ENCODE data around the gene PLEKHJ1. TPM values are rescaled to one million over a fixed set of nuclear protein-coding genes. Genes with fewer than 3 reads are reported as not detected.

Gene PLEKHJ1
- total and polyA plus RNA-seq, 9 of the 15 experiments (the other 6 are each of a cell fraction or from before 2014, with no cell fraction given) = 1.5 to 188 (median 63.9) TPM

DNA sequence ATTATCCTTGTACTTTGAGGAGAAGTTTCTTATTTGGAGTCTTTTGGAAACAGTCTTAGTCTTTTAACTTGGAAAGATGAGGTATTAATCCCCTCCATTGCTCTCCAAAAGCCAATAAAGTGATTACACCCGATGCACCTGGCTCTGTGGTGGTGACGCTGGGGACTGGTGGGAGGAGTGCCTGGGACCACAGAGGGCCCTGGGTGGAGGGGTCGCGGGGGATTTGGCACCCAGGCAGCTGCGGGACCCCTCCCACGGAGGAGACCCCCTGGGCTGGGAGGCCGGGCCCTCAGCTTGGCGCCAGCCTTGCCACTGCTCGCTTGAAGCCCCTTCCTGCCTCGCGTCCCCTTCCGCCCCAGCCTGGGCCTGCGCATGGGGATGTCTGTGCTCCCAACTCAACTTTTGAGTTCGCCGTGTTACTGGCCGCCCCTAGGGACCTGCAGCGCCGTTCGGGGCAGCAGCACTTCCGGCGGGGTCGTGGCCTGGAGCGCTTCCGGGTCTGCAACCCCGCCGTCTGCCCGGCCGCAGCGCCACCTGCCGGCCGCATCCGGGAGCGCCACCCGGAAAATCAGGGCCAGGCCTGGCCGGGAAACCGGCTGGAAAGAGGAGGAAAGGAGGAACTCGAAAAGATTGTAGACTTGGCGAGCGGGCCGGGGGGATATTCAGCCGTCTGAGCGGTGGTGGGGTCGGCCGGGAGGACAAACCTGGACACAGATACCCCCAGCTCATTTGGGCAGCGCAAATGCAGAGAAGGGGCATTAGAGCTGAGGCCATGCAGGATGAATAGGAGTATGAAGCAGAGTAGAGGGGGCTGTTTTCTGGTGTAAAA, 37.4 kb upstream of the PLEKHJ1 start (continued):
- TF ChIP-seq, protein P1, sequence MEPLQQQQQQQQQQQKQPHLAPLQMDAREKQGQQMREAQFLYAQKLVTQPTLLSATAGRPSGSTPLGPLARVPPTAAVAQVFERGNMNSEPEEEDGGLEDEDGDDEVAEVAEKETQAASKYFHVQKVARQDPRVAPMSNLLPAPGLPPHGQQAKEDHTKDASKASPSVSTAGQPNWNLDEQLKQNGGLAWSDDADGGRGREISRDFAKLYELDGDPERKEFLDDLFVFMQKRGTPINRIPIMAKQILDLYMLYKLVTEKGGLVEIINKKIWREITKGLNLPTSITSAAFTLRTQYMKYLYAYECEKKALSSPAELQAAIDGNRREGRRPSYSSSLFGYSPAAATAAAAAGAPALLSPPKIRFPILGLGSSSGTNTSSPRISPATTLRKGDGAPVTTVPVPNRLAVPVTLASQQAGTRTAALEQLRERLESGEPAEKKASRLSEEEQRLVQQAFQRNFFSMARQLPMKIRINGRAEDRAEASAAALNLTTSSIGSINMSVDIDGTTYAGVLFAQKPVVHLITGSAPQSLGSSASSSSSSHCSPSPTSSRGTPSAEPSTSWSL (CRISPR knock-in tag; IDR thresholded peaks at IDR 0.05; ENCODE audit: borderline replicate concordance) = no peak
- TF ChIP-seq ZNF143 (CRISPR knock-in tag; IDR thresholded peaks at IDR 0.05) (no peak; the same call in 1 of the 2 replicates), FOSL1 (tag; conservative IDR thresholded peaks at IDR 0.05) (peak; percentile 30; the same call in 1 of the 2 replicates), CTBP1 (IDR thresholded peaks at IDR 0.05; ENCODE audit: borderline replicate concordance) (peak; percentile 83; the same call in 1 of the 2 replicates), ZBTB17 (CRISPR knock-in tag; IDR thresholded peaks at IDR 0.05) (peak; percentile 87), CCNT2 (IDR thresholded peaks at IDR 0.05; ENCODE audit: borderline replicate concordance, extremely low read depth, insufficient read length, low read depth, low read length) (peak; percentile 99), MCM7 (IDR thresholded peaks at IDR 0.05) (no peak), ARHGAP35 (IDR thresholded peaks at IDR 0.05; ENCODE audit: partially characterized antibody) (peak; percentile 8), FIP1L1 (IDR thresholded peaks at IDR 0.05; ENCODE audit: low read depth, low read length, poor library complexity, severe bottlenecking) (peak; percentile 82), FOXJ3 (CRISPR knock-in tag; IDR thresholded peaks at IDR 0.05) (no peak), CHD4 (IDR thresholded peaks at IDR 0.05; ENCODE audit: insufficient read depth, insufficient replicate concordance, low read depth, low read length, poor library complexity, severe bottlenecking) (no peak), YY1 (IDR thresholded peaks at IDR 0.05; ENCODE audit: borderline replicate concordance in 1 of 3, control insufficient read depth in 1 of 3, extremely low read depth in 1 of 3, insufficient read depth in 3 of 3, insufficient read length in 1 of 3, insufficient replicate concordance in 2 of 3, low read depth in 1 of 3, low read length in 2 of 3) (peak in 2 of 3 experiments; percentile 46 to 60), POLR2AphosphoS2 (IDR thresholded peaks at IDR 0.05; ENCODE audit: low read length) (peak; percentile 98), KHSRP (IDR thresholded peaks at IDR 0.05) (peak; percentile 36; the same call in 1 of the 2 replicates), MED1 (CRISPR knock-in tag; IDR thresholded peaks at IDR 0.05; ENCODE audit: borderline replicate concordance) (no peak), BRD9 (IDR thresholded peaks at IDR 0.05; ENCODE audit: low read depth, partially characterized antibody) (no peak), BHLHE40 (IDR thresholded peaks at IDR 0.05; ENCODE audit: low read length) (peak; percentile 44; the same call in 1 of the 2 replicates)
- TF ChIP-seq, protein P2, sequence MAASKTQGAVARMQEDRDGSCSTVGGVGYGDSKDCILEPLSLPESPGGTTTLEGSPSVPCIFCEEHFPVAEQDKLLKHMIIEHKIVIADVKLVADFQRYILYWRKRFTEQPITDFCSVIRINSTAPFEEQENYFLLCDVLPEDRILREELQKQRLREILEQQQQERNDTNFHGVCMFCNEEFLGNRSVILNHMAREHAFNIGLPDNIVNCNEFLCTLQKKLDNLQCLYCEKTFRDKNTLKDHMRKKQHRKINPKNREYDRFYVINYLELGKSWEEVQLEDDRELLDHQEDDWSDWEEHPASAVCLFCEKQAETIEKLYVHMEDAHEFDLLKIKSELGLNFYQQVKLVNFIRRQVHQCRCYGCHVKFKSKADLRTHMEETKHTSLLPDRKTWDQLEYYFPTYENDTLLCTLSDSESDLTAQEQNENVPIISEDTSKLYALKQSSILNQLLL (CRISPR knock-in tag; IDR thresholded peaks at IDR 0.05; ENCODE audit: borderline replicate concordance) = no peak
- TF ChIP-seq, protein P3, sequence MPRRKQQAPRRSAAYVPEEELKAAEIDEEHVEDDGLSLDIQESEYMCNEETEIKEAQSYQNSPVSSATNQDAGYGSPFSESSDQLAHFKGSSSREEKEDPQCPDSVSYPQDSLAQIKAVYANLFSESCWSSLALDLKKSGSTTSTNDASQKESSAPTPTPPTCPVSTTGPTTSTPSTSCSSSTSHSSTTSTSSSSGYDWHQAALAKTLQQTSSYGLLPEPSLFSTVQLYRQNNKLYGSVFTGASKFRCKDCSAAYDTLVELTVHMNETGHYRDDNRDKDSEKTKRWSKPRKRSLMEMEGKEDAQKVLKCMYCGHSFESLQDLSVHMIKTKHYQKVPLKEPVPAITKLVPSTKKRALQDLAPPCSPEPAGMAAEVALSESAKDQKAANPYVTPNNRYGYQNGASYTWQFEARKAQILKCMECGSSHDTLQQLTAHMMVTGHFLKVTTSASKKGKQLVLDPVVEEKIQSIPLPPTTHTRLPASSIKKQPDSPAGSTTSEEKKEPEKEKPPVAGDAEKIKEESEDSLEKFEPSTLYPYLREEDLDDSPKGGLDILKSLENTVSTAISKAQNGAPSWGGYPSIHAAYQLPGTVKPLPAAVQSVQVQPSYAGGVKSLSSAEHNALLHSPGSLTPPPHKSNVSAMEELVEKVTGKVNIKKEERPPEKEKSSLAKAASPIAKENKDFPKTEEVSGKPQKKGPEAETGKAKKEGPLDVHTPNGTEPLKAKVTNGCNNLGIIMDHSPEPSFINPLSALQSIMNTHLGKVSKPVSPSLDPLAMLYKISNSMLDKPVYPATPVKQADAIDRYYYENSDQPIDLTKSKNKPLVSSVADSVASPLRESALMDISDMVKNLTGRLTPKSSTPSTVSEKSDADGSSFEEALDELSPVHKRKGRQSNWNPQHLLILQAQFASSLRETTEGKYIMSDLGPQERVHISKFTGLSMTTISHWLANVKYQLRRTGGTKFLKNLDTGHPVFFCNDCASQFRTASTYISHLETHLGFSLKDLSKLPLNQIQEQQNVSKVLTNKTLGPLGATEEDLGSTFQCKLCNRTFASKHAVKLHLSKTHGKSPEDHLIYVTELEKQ (CRISPR knock-in tag; IDR thresholded peaks at IDR 0.05) = no peak

Data from K562 (cell line).